Activated T-cell treated with anti-CD3 and anti-CD28 coated beads for 4 hours (primary cell): ENCODE results near the gene CADM2.

Source experiments
- DNase-seq: peaks from one replicate; pipeline ENCODE4 v3.0.0-alpha.2; 2020

The CADM2 gene

GRCh38 chr3:85342915-85343314 is 384.1 kb downstream of the CADM2 start:
- DNase-seq: no peak

- no peak for DNase-seq
Measured at GRCh38 chr3:85355572-85355971, 396.8 kb downstream of the CADM2 start.

DNA sequence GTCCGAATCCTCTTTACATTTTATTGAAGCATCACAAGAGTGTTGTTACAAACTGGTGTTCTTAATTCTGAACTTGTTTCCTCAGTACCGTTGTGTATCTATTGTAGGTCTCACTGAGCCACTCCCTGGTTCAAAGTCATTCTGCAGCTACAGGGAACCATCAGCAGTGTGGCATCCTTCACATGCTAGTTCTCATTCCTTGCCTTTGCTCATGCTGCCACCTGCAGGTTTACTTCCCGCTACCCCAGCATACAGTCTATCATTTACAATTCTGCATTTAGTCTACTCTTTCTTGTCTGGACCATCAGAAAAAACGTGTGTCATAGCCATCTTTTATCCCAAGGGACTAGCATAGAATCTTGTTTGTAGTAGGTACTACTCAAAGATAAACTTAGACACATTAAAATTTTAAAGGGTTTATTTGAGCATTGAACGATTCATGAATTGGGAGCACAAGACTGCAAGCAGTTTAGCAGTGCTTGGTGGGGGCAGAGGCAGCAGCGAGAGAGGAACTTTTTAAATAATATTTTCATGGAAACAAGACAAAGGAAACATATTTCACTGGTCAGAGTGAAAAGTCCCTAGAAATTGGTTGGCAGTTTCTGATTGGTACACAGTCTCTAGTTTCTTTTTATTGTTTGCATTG is 402.1 kb downstream of the CADM2 start:
- no peak for DNase-seq

DNA sequence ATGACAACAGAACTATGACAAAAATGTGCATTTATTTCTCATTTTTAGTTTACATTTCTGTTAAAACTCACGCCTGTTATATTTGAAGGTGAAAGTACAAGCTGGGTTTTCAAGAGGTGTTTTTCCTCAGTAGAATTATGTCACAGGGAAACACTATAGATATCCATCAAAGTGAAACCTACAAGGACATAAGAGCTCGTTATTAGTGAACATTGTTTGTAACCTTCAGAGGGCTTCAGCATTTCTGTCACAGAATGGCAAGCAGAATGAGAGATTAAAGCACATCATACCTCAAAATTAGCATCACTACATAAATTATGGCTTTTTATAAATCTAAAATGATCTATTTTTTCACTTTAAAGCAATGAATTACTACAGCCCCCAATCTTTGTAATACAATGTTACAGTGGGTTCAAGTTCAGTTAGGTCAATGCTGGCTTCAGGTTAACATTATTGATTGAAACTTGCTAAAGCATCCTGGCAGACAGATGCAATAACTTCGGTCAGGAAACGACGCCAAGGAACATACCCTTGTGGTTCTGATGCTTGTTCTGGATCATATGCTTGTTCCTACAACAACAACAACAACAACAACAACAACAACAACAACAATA is 405.6 kb downstream of the CADM2 start:
- DNase-seq: no peak

GRCh38 chr3:85370341-85370740 is 411.6 kb downstream of the CADM2 start:
- no peak for DNase-seq

DNA sequence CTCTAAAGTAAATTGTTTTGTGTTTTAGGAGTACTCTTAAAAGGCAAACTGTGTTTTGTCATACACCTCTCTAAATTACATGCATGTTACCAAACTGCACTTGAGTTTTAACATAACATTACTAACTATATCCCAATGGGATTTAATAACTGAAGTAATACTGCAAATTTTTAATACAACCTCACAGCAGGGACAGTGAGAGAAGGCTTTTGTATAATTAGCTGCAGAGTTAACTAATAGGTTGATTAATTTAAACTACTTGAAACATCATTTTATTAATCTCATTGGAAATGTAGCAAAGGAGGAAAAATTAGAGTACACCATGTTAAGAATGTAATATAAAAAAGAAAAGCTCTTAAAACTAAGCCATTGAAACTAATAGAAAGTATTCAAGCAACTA is 417.3 kb downstream of the CADM2 start:
- no peak for DNase-seq

- DNase-seq: no peak
Measured at GRCh38 chr3:85377115-85377514, 418.3 kb downstream of the CADM2 start.

DNA sequence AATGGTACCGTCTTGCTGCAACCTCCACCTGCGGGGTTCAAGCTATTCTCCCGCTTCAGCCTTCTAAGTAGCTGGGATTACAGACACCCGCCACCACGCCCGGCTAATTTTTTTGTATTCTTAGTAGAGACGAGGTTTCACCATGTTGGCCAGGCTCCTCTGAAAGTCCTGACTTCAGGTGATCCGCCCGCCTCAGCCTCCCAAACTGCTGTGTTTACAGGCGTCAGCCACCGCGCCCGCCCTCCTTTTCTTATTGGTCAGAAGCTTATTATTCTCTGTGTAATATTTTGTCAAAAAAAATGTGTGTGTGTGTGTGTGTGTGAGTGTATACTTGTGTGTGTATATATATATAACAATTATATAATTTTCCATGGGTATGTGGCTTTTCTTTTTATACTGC is 425.6 kb downstream of the CADM2 start:
- DNase-seq: no peak

DNA sequence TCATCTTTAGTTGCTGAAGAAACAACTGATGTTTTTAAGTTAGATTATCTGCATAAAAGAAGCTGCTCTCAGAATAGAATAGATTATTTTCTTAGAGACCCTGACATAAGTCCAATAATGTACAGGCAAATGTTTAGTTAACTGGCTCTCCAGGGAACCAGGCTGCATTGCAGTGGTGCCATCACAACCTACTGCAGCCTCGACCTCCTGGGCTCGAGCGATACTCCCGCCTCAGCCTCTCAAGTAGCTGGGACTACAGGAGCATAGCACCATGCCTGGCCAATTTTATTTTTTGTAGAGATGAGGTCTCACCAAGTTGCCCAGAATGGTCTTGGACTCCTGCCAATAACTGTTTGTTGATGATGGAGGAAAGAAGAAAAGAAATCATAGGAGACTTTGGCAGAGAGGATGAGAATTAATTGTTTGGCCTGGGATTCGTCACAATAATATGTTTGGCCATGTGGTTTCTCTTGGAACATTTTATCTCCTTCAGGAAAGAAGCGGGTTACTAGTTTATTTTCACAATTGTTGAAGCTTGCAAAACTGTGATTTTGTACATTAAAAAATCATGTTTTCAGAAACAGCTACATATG is 429.2 kb downstream of the CADM2 start:
- DNase-seq: no peak

DNA sequence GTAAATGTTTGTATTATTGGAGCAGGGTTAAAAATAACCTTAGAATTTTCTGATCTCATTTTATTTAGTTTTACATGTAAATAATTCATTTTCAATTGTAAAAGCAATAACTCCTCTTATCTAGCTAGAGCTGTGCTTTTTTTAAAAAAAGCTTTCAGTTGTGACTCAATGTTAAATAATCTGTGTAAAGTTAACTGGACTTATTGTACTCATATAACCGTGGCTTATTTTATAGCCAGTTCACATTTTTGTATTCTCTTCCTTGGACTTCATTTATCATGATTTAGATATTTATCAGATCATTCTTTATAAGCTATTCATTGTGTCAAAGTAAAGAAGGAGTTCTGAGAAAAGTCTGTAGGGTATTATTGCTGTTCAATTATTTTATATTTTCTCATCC is 435.6 kb downstream of the CADM2 start:
- DNase-seq: no peak

DNA sequence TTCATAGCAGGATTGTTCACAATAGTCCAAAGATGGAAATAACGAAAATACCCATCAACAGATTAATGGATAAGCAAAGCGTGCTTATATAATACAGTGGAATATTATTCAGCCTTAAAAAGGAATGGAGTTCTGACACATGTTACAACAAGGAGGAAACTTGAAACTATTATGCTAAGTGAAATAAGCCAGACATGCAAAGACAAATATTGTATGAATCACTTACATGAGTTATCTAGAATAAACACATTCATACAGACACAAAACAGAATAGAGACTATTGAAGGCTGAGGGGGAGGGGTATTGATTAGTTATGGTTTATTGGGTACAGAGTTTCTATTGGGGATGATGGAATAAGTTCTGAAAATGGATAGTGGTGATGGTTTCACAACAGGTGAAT is 438.6 kb downstream of the CADM2 start:
- no peak for DNase-seq

DNA sequence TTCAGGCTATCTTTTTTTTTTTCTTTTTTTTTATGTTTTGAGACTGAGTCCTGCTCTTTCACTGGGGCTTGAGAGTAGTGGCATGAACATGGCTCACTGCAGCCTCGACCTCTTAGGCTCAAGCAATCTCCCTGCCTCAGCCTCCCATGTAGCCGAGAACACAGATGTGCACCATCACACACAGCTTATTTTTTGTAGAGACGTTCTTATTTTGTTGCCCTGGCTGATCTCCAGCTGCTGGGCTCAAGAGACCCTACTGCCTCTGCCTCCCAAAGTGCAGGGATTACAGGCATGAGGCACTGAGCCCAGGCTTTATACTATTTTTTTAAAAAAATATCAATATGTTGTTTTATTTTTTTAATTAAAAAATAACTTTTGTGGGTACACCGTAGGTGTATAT is 467.3 kb downstream of the CADM2 start:
- no peak for DNase-seq

GRCh38 chr3:85427467-85427866 is 468.7 kb downstream of the CADM2 start:
- no peak for DNase-seq

GRCh38 chr3:85432081-85432480 is 473.3 kb downstream of the CADM2 start:
- no peak for DNase-seq

- DNase-seq: no peak
Measured at GRCh38 chr3:85433319-85433718, 474.5 kb downstream of the CADM2 start.

DNA sequence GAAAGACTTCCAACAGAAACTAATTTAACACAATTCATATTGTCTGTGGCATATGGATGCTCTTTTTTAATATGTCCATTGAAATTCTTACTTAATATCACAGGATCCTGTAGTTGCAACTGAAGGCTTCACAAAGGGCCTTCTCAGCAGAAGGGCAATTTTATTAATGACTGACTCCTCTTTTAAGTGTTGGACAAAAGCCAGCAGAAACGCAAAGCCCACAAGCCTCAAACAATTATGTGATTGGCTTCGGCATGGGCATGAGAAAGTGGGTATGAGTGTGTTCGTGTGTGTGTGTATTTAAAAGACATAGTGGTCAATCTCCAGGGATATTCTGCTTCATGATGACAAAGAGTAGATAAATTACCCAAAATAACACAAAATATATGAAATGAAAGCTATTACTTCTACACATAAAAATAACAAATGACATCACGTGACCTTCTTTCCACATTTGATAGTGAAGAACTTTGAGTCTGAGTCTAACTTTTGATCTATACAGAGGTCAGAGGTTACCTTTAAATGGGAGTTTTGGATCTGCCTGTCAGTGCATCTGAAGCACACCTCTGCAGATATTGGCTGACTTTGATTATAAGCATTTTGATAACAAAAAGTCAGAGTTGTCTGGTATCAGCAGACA is 496.9 kb downstream of the CADM2 start:
- DNase-seq: no peak

DNA sequence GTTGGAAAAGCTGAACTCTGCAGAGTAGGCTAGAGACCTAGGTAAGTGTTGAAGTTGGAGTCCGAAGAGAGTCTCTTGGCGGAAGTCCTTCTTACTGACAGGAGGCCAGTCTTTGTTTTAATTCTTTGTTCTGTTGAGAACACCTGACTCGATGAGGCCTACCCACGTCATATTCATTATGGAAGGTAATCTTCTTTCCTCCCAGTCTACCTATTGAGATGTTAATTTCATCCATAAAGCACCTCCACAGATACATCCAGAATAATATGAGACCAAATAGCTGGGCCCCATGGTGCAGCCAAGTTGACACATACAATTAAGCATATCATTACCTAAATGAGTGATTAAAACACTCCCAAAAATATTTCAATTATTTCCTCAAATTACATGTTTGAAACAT is 515.5 kb downstream of the CADM2 start:
- DNase-seq: no peak

- no peak for DNase-seq
Measured at GRCh38 chr3:85475346-85475745, 516.6 kb downstream of the CADM2 start.

- no peak for DNase-seq
Measured at GRCh38 chr3:85476891-85477495, 518.2 kb downstream of the CADM2 start.

- DNase-seq: no peak
Measured at GRCh38 chr3:85481411-85482212, 522.8 kb downstream of the CADM2 start.

DNA sequence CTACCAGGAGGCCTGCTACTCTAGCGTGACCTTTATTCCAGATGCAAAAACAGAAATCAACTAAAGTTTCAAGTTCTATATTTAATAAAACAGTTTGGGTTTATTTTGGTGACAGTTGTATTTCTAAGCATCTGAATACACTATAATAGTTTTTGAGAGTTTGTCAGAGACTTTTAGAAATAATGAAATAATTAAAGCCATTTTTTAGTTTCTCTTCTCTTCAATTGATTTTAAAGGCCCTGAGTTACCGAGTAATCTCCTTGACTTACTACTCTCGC is 523.4 kb downstream of the CADM2 start:
- no peak for DNase-seq

GRCh38 chr3:85483986-85484385 is 525.2 kb downstream of the CADM2 start:
- no peak for DNase-seq

- DNase-seq: no peak
Measured at GRCh38 chr3:85487375-85487774, 528.6 kb downstream of the CADM2 start.
